ENCODE data around the gene PRIM2. TPM values are rescaled to one million over a fixed set of nuclear protein-coding genes. Genes with fewer than 3 reads are reported as not detected.
"Not testable (repeated sequence)": the region's sequence is repeated elsewhere in the genome, so short reads cannot be mapped to it uniquely, and the experiment has no call there.

PRIM2 gene
- total and polyA plus RNA-seq, 8 donors = 1.6 to 7.2 (median 3.3) TPM

DNA sequence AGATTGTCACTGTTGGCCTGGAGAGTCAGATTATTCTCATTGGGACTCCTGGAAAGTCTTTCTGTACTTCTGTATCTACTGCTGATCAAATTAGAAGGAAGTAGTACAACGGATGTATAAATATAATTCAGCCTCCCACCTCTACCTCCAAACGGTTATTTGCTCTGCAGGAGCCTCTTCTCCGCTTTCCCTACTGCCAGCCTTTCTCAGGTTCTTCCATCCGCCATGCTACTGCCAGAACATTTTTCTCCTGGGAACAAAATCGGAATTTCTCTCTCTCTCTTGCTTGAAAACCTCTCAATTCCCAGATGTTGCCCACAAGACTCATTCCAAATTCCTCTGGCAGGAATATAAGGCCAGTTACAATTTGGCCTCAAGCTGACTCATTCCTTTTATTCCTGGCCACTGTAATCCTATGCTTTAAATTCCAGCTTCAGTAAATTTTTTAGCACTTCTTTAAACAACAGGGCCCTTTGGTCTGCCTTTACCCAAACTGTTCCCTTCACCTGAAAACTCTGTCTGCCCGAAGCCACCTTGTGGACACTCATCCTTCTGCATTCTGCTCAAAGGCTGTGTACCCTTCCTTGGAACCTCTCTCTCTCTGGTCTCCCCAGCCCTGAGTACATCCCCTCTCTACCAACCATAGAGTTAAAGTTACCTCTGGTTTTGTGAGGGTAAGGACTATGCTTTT, 354.7 kb downstream of the PRIM2 start:
- FAIRE-seq; H3K36me3 ChIP-seq; H3K27me3 ChIP-seq; H3K27ac ChIP-seq; H3K4me3 ChIP-seq; ATAC-seq; DNase-seq; H3K4me1 ChIP-seq; intact Hi-C loops (cut with DNase I); H3K9me3 ChIP-seq: not testable (repeated sequence)
- WGBS, 2 donors = 54 to 55% methylated on average over 6 of the region's 6 CpGs

DNA sequence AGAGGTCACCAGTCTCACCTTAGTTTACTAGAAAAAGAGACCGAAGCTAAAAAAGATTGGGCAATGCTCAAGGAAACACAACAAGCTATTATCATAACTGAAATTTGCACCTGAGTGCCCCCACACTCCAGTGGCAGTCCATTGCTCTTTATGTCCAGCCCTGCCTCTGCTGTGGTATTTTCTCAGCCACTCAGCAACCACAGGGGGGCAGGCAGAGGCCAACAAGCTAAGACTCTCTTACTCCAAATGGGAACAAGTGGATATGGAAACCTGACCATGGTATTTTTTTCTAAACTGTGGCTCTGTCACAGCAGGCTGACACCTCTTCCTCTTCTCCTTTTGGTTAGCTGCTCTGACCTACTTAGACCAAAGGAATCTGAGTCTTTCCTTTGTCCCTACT, 355.9 kb downstream of the PRIM2 start:
- H3K9me3 ChIP-seq; H3K27me3 ChIP-seq; H3K4me3 ChIP-seq; intact Hi-C loops (cut with DNase I); H3K36me3 ChIP-seq; FAIRE-seq; ATAC-seq; DNase-seq; H3K27ac ChIP-seq; H3K4me1 ChIP-seq: not testable (repeated sequence)
- 65 to 67% methylated on average over 1 of the region's 1 CpG for WGBS, 2 donors

DNA sequence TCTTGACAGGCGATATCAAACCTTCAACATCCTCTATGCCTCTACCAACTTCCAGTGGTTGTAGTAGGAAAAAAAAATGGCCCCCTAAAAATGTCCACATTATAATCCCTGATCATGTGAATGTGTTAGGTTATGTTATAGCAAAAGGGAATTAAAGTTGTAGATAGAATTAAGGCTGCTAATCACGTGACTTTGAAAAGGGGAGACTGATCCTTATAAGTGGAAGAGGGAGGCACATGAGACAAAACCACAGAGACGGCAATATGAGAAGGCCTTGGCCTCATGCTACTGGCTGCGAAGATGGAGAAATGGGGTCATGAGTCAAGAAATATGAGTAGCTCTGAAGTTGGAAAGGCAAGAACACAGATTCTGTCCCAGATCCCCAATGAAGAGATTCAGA, 358.0 kb downstream of the PRIM2 start:
- H3K4me3 ChIP-seq; H3K27ac ChIP-seq; DNase-seq; H3K27me3 ChIP-seq; H3K36me3 ChIP-seq; intact Hi-C loops (cut with DNase I); FAIRE-seq; H3K9me3 ChIP-seq; ATAC-seq; H3K4me1 ChIP-seq: not testable (repeated sequence)
- 66 to 76% methylated on average over 4 of the region's 4 CpGs for WGBS, 2 donors

DNA sequence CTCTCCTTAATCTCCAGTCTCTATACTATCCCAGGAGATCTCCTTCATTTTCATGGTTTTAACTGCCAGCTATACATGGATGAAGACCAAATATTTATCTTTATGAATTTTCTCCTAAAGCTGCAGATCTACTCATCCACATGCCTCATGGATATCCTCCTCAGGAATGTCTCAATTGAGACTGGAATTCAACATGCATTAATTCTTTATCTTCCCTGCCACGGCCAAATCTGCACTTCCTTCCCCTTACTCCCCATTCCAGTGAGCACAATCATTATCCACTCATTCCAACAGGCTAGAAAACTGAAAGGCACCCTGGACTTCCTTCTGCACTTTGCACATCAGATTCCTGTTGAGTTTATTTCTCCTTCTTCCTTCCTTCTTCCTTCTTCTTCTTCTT, 379.0 kb downstream of the PRIM2 start:
- H3K36me3 ChIP-seq; H3K4me3 ChIP-seq; H3K27me3 ChIP-seq; H3K4me1 ChIP-seq; ATAC-seq; FAIRE-seq; H3K9me3 ChIP-seq; H3K27ac ChIP-seq; intact Hi-C loops (cut with DNase I); DNase-seq: not testable (repeated sequence)
- WGBS, 2 donors = 38% methylated on average over 1 of the region's 1 CpG

Small RNAs within 50 kb of the gene (microRNA-seq; reads per million reads assigned to microRNA genes)
- 0 reads per million in 2 donors for gene MIR548U

Other genes with a start within 250 kb of the PRIM2 start
- gene ZNF451, start 227.4 kb upstream of the PRIM2 start, total RNA-seq = 10 to 100 TPM; 15.8 to 26.7 (median 21.5) TPM
- gene ZNF451, start 227.4 kb upstream of the PRIM2 start, polyA plus RNA-seq = 10 to 100 TPM in 1 of 2 donors, 1 to 10 TPM in 1; 9.4 to 16.8 TPM
- 1 to 10 TPM in 2 of 6 donors, under 1 TPM in 4; 0.46 to 1.6 (median 0.97) TPM for gene BAG2, start 145.3 kb upstream of the PRIM2 start, total RNA-seq
- 1 to 10 TPM in 1 of 2 donors, under 1 TPM in 1; 0.72 to 1.5 TPM for gene BAG2, start 145.3 kb upstream of the PRIM2 start, polyA plus RNA-seq
- 1 to 10 TPM in 4 of 6 donors, under 1 TPM in 2; 0.69 to 4.5 (median 1.6) TPM for gene RAB23, start 95.3 kb upstream of the PRIM2 start, total RNA-seq
- 1 to 10 TPM in 1 of 2 donors, under 1 TPM in 1; 0.80 to 2.6 TPM for gene RAB23, start 95.3 kb upstream of the PRIM2 start, polyA plus RNA-seq

Data from pancreas (tissue), 10 donors.